GM21737 (cell line): ENCODE measurements around the gene AGAP1.
"Not testable (repeated sequence)": the region's sequence is repeated elsewhere in the genome, so short reads cannot be mapped to it uniquely, and the experiment has no call there.

Experiments used
- ATAC-seq: cut with Tn5 transposase; IDR thresholded peaks from one replicate; pipeline ENCODE4 v1.9.1; 2021; ENCODE audit warnings: mild to moderate bottlenecking, moderate library complexity; ENCODE audit not compliant: unreplicated experiment

Gene AGAP1

DNA sequence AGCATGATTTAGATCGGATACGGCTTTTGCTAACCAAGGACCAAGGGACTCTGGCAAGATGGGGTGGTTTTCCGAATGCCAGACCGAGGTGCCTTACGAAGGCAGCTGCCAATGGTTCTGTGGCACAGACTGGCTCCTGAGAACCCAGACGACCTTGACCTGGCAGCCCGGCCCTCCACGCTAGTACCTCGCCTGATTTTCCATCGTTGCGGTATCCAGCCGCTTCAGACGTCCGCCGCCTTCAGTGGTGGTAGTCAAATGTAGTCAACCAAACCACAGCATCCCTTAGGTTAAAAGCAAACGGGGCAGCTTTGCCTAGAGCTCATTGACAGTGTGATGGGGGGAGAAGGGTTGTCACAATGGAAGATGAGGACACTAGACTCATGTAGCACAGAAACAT, 631.7 kb downstream of the AGAP1 start:
- no peak for ATAC-seq

DNA sequence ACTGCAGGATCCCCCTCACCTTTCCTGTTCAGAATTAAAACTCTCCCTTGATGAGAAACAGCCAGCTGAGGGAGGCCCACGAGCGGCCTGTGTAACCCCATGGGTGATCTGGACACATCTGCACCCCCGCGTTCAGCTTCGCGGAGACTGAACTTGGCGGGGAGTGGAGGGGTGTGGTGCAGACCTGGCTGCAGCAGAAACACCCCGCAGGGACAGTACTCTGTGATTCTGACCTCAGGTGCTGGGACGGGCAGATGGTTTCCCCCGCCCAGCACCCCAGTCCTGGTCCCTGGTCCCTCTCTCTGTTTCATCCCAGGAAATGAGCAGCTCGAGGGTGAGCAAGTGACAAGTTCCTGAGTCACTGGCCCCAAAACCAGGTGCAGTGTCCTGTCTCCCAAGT, 633.2 kb downstream of the AGAP1 start:
- no peak for ATAC-seq

DNA sequence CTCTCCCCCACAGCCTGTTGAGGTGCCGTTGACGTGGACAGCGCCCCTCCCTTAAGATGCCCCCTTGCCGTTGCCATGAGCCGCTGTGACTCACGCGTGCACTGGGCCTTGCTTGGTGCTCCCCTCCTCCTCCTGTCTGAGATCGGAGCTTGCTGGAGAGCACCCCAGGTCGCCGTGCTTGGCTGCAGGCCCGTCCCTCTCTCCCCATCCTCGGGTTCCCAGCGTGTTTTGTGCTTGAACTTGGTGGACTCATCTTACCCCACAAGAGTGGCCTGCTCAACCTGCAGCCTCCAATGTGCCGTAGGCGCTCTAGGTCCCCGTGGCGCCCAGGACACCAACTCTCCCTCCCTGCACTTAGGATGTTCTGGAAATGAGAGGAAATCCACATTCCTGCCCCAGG, 634.5 kb downstream of the AGAP1 start:
- no peak for ATAC-seq

DNA sequence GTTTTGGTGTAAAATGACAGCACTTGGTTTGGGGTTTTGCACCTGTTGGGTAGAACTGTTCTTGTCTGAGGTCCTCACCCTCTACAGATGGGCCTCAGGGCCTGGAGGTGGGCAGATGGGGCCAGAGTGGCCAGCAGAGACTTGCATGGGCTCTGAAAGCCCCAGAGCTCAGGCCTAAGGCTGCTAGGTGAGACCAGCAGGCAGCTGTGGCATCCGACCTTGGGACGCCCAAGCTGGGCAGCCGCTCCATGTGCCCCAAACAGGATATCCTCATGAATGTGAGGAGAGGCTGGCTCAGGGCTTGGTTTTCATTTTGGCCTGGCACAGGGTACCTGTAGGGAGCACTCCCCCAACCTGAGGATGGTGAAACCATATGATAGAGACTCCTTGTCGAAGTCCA, 636.1 kb downstream of the AGAP1 start:
- no peak for ATAC-seq

DNA sequence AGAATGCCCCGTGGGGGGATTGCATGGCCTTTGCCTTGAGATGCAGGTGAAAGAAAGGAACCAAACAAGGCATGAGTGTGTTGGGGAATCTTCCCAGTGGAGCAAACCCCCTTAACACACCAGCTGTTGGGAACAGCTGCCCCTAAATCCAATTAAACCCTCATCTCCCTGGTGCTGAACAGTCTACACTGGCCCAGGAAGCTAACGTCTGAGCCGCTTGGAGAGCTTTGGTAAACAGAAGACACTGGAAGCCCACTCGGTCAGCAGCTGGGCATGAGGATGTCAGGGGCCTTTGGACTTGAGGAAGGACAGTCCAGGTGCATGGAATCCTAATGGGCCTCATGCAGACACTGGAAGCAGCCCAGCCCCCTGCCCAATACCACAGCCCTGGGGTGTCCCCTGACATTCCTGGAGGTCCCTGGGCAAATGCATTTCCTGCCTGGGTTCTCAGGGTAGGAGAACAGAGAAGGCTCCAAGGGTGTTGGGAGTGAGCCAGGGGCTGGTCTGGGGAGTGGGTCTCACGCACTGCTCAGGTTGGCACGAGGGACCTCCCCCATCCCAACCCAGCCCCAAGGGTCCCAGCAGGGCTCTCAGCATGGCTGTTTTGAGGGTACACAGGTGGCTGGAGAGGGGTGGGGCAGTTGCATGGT, 636.6 kb downstream of the AGAP1 start:
- no peak for ATAC-seq

DNA sequence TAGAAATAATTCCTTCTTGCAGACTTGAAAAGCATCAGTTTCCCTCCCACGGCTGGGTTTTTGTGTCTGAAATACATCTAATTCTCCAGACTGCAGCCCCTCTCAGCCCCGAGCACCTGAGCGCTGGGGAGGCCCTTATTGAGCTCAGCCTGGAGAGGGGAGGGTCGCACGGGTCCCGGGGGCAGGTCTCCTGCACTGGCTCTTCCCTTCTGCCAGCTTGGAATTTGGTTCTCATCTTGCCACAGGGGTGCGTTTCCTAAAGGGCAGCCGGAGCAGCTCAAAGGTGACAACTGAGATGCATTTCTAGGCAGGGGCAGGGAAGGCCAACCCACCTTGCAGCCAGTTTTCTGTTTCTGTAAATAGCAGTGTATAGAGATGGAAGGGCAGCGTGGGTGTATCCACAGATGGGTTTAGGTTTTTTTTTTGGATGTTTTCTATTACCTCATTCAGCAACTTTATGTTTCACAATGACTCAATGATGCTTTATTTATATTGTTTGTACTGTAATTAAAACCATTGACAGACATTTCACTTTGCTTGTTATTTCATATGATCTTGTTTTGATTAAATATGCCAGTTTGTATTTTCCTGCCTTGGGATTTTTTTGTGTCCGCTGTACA, 637.3 kb downstream of the AGAP1 start:
- ATAC-seq: no peak

DNA sequence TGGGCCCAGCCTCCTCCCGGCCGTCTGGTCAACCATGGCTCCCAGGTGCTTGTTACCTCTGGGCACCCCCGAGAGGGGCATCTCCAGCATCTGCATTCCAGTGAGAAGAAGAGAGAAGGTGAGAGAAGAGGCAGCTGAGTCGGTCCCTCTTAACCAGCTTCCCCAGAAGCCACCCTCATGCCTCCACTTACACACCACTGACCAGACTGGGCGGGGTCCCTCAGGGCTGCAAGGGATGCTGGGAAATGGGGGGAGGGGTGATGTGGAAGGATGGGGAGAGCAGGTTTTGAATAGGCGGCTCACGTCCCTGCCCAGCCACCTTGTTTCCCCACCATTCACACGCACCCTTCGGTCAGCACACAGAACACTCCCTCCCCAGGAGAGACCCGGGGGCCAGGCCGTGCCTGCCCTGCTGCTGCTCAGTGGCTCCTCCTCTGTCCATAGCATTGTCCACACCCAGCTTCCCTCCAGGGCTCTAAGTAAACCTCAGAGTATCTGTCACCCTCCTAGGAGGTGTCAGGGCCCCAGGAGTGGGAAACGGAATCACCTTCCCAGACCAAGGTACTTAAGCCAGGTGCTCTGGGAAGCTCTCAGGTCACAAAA, 639.7 kb downstream of the AGAP1 start:
- no peak for ATAC-seq

DNA sequence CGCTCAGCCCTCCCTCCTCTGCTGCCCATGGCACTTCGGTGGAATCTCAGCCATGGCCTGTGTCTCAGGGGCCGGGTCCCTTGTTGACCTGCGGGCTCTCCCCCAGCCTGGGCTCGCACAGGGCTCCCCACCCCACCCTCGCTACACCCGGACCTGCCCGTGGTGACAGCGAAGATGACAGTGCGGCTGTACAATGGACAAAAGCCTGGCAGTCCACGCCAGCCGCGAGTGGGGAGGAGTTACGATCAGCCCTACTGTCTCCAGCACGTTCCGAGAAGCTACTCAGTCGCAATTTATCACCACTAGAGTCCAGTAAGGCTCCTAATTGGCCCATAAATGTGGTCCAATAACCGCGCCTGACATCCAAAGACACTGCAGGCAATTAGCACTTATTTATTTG, 642.7 kb downstream of the AGAP1 start:
- ATAC-seq: no peak

DNA sequence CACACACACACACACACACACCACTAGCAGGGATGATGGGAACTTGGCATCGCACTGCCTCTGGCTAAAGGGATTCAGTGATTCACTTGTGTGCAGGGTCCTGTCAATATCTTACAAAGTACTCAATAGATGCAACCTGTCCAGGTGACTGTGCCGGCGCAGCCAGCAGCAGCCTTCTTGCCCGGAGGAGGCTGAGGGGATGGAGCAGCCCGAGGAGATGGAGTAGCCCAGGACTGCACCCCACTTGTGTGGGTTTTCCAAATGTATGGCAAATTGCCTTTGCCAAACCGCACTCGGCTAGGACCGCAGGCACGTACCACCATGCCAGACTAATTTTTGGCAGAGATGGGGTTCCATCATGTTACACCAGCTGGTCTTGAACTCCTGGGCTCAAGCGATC, 643.2 kb downstream of the AGAP1 start:
- ATAC-seq: no peak

DNA sequence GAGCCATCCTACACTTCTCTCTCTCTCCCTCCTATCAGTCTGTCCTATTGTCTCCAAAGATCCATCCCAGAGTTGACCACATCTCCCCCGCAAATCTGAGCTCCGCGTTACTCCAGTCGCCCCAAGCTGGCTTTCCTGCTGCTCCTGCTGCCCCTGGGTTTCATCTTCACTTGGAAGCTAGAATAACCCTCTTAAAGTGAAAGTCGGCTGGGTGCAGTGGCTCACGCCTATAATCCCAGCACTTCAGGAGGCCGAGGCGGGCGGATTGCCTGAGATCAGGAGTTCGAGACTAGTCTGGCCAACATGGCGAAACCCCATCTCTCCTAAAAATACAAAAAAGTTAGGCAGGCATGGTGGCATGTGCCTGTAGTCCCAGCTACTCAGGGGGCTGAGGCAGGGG, 647.8 kb downstream of the AGAP1 start:
- ATAC-seq: not testable (repeated sequence)

DNA sequence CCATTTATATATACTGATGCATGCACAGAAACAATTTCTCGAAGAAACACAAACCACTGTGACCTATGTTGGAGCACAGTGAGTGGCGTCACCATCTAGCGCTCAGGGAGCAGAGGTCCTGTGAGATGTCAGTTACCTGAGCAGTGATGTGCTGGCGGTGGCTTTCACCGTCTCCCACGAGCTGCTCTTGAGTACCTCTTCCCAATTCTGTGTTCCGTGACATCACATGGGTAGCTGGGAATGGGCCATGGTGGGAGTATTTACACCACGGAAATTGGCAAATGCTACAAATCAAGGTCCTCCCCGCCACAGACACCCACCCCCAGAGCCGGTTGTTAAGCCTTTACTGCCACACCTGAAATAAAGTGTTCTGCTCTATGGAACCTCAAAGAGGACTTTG, 650.0 kb downstream of the AGAP1 start:
- ATAC-seq: no peak

DNA sequence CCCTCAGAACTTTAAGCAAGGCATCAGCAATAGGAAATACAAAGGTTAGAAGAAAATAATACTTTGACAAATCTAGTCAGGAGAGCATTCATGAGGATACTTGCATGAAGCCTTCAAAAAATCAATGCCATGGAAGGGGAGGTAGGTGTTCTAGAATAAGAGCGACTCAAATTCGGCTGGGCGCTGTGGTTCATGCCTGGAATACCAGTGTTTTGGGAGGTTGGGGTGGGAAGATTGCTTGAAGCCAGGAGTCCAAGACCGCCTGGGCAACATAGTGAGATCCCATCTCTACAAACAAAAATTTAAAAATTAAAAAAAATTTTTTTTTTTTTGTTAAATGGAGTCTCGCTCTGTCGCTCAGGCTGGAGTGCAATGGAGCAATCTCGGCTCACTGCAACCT, 652.6 kb downstream of the AGAP1 start:
- ATAC-seq: no peak

DNA sequence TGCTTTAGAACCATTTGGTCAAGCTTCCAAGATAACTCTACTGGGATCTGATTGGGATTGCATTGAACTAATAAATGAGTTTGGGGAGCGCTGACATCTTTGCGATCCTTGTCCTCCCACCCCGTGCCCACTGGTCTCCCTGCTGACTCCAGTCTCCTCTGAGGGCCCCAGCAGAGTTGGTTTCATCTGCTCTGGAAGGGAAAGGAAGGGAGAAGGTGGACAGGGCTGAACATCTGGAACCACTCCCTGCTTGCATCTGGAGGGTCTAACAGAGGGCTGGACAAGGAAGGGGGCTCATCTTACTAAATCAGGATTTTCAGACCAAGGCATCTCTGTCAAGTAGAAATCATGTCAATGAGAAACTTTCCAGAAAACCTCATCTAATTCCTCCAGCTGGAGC, 661.6 kb downstream of the AGAP1 start:
- no peak for ATAC-seq

DNA sequence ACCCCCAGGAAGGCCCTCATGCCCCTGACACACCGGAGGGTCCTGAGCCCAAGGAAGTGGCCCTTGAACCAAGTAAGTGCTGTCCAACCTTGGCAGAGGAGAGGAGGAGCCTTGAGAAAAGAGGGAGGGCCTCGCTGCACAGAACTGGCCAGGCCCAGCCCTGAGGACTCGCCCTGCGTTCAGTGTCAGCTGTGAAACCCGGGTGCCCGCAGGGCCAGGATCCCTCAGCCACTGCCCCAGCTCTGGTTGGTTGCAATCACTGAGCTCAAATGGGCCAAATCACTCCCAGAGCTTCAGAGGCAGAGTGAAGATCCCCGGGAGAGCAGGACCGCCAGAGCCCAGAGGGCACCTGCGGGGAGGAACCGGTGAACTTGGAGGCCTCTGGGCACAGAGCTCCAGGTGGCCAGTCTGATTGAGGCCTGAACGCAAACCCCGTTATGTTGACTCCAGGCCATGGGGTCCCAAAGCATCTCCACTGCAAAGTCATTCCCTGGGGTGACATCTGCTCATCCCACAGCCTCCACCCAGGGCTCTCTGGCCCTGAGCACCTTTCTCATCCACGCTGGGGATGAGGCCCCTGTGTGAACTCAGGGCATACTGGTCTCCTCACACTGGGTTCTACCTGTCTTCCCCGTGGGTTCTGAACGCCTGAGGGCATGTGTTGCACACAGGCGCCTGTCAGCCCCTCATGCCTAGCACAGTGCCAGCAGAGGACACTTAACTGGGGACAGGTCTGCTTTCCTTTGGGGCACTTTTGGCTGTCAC, 662.4 kb downstream of the AGAP1 start:
- ATAC-seq: no peak

DNA sequence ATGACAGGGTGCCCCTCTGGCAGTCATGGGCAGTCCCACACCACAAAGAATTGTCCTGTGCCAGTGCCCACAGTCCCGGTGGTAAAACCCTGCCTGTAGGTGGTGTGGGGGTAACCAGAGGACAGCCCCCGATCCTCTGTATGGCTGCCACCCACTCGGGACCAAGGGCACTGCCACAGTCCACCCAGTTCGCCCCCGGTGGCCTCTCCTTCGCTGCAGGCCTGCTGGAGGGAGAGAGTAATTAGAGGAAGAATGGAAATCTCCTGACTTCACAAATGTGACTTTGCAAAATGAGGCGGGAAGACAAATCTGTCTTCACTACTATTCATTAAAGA, 663.0 kb downstream of the AGAP1 start:
- no peak for ATAC-seq

DNA sequence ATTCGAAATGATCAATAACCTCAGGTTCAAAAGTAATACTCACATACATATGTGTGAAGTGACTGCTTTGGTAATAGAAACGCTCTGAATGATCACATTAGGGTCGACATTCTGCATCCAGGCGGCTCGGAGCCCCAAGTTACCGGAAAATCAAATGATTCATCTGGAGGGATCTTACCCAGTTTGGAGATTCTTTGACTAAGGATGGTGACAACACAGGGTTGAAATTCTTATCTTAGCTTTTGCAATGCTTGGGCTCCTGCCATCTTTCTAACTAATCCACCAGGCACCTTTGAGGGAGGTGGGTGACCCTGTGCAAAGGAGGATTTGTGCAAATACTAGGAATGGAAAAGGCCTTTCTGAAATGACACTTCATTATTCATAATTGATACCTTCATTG, 663.5 kb downstream of the AGAP1 start:
- ATAC-seq: no peak

DNA sequence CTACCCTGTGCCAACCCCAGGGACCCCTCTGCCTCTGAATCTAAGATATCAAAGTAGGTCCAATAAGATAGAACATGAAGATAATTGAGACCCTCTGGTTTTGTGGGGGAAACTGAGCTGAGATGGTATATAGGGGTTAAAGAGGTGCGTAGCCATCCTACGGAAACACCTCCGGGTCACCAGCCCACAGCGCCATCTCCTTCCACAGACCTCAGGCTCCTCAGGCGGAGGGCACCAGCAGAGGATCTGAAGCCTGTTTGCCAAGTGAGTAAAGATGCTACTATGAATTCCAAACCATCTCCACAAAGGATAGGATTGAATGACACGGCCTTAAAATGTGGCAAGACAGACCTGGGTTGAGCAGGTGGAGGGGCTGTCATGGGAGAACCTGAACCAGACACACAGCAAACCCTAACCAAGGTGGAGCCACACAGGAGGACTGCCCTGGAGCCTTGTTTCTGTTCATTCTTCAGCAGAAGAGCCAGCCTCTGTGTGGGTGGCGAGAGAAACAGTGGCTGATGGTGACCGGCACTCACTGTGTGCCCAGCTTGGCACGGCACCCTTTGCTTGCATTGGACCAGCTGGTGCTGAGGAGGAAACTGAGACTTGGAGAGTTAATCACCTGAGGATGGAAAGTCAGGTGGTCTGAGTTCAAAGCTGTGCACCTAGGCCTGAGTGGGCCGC, 664.1 kb downstream of the AGAP1 start:
- no peak for ATAC-seq

DNA sequence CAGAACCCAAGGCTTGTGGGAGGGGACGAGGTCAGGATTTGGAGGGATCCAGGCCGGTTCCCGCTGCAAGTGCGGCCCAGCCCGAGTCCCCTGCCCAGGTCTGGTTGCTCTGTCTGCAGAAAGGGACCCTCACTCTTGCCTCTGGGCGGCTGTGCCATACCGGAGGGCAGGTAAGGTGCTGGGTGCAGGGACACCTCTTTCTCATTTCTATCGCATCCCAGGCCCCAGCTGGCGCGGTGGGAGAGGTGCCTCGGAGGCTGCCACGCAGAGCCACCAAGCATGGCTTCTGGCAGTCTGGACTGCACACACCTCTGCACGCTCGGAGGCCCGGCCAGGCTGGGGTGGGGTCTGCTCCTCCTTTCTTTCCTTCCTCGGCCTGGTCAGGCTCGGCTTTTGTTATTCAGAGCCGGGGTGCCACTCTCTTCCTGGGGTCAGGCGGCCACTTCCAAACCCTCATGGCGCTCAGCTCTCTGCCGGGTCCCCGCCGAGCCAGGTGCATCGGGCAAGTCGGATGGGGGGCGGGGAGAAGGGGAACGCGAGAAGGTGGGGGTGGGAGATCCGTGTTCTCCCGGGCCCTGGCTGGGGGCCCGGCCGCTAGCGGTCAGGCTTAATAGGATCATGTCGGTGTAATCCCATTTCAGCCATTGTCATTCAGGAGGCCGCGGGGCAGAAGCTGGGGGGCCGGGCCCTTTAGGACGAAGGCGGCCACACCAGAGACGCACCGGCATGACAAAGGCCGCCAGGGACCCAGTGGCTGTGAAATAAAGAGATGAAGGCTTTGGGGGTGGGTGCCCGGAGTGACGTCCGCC, 665.3 kb downstream of the AGAP1 start:
- ATAC-seq: no peak

DNA sequence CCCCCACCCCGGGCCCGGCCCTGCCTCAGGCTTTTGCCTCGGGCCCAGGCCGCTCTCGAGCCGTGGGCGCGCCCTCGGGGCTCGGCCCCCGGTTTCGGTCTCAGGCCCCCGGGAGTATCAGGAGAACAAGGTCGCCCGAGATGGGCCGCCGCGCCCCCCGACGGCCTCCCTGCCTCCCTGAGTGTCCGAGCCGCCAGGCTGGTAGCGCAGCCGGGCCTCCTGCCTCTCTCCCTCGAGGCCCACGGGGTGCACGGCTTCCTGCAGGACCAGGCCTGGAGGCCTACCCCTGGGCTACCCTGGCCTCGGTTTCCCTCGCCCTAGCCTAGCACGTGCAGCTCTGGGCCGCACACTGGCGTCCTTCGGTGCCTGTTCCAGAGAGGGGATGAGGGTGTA, 665.9 kb downstream of the AGAP1 start:
- ATAC-seq: no peak

DNA sequence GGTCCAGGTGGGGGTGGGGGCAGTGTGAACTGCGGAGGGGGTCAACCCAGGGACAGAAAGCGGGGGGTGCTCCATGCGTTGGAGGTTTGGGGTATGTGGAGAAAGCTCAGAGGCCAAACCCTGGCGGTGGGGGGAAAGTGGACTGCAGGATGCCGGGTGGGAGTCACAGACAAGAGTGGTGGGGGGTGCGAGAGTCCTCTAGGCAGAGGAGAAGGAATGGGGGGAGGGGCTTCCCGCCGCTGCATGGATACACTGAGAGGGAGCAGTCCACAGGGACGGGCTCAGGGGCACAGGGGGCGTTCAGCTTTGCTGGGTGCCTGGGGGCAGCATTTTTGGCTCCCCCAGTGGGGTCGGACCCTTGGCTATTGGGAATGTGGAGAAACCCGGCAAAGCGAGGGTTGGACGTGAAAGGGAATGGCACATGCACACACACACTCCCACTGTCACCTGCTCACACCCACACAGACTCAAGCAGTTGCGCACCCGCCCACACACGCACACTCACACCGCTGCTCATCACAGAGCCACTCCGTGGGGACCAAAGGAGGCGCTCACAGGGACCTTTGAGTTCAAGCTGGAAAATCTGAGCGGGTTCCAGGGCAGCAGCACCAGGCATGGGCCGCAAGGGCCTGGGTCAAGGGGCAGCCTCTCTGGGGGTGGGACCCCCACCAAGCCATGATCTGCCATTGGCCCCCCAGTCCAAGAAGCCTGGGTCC, 666.7 kb downstream of the AGAP1 start:
- no peak for ATAC-seq
